ENCODE data around the gene MCM6. TPM values are rescaled to one million over a fixed set of nuclear protein-coding genes. Genes with fewer than 3 reads are reported as not detected.
"Not testable (repeated sequence)": the region's sequence is repeated elsewhere in the genome, so short reads cannot be mapped to it uniquely, and the experiment has no call there.

The MCM6 gene
- total RNA-seq, 1 experiment from 2014 or later, result 110 TPM

- H3K4me3 ChIP-seq; H3K4me1 ChIP-seq; DNase-seq; H3K36me3 ChIP-seq; H3K27me3 ChIP-seq; H3K27ac ChIP-seq; H3K9me3 ChIP-seq (replicated peaks): not testable (repeated sequence)
These were observed 12.3 kb upstream of the MCM6 start for GRCh38 chr2:135888587-135888986.

- Histone ChIP-seq H3K4me3 (no peak overlapping the region), H3K27ac (no peak overlapping the region), H3K36me3 (no peaks in the 10 kb centered on the region), H3K4me1 (no peaks in the 10 kb centered on the region), H3K9me3 (replicated peaks) (no peaks in the 10 kb centered on the region; the same call in 1 of the 2 replicates), H3K27me3 (no peaks in the 10 kb centered on the region)
- DNase-seq, result no peak
These were observed 9.5 kb upstream of the MCM6 start for GRCh38 chr2:135885709-135886108.

DNA sequence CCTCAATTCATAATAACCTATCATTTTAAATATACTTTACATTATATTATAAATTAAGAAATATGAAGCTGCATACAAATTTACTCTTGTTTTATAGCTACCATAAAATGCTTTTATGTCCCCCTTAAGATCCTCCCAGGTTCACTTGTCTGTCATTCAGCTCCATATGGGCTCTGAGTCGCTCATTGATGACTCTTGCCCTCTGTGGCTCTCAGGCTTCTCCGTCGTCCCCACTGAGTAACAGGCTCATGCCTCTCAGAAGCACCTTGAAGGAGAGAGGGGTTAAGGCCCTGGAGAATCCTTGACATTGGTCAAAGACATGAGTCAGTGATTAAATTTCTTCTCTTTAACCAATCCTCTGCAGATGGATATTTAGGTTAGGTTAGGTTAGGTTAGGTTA, 6.2 kb upstream of the MCM6 start:
- no peak for DNase-seq
- Histone ChIP-seq H3K4me1 (no peaks in the 10 kb centered on the region), H3K27ac (no peak overlapping the region), H3K9me3 (replicated peaks) (no peaks in the 10 kb centered on the region; the same call in 1 of the 2 replicates), H3K36me3 (no peaks in the 10 kb centered on the region), H3K27me3 (no peaks in the 10 kb centered on the region), H3K4me3 (no peak overlapping the region)

GRCh38 chr2:135876770-135877169, 527 bp upstream of the MCM6 start:
- Histone ChIP-seq H3K36me3 (peaks cover 13% of the 10 kb centered on the region), H3K27ac (peak overlapping the region; percentile 86; the same call in 1 of the 2 replicates)
- H3K4me1 ChIP-seq, result not testable (repeated sequence)

GRCh38 chr2:135875491-135876065, 665 bp downstream of the MCM6 start:
- H3K4me1 ChIP-seq, result peaks cover 7% of the 10 kb centered on the region
- H3K9me3 ChIP-seq (replicated peaks), result no peaks in the 10 kb centered on the region
- peaks cover 25% of the 10 kb centered on the region for H3K36me3 ChIP-seq
- H3K4me3 ChIP-seq, result peak overlapping the region; percentile 89
- no peaks in the 10 kb centered on the region for H3K27me3 ChIP-seq
- DNase-seq, result peak; percentile 63 to 74
- H3K27ac ChIP-seq, result peak overlapping the region; percentile 86

More at GRCh38 chr2:135876770-135877169, 527 bp upstream of the MCM6 start:
- peak overlapping the region; percentile 89 for H3K4me3 ChIP-seq
- H3K27me3 ChIP-seq; H3K9me3 ChIP-seq (replicated peaks); DNase-seq: not testable (repeated sequence)

- Histone ChIP-seq H3K9me3 (replicated peaks) (no peaks in the 10 kb centered on the region), H3K36me3 (peaks cover 31% of the 10 kb centered on the region), H3K27ac (no peak overlapping the region), H3K4me3 (peak overlapping the region; percentile 89), H3K27me3 (no peaks in the 10 kb centered on the region), H3K4me1 (peaks cover 7% of the 10 kb centered on the region)
- no peak for DNase-seq
These were observed 1.4 kb downstream of the MCM6 start for GRCh38 chr2:135874777-135875365.

DNA sequence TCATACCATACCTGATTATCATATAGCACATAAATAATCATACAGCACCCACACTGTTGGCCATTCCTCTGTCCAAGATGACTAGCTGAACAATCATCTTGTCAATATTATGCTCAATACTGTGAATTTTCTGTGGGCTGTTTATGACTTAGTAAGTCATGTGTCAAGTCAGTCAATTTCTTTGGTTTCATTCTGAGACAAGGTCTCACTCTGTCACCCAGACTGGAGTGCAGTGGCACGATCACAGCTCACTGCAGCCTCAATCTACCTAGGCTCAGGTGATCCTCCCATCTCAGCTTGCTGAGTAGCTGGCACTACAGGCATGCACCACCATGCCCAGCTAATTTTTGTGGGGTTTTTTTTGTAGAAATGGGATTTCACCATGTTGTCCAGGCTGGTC, 5.7 kb downstream of the MCM6 start:
- DNase-seq, result no peak
- Histone ChIP-seq H3K36me3 (peaks cover 71% of the 10 kb centered on the region), H3K27me3 (no peaks in the 10 kb centered on the region), H3K4me3 (no peak overlapping the region), H3K4me1 (peaks cover 7% of the 10 kb centered on the region), H3K9me3 (replicated peaks) (no peaks in the 10 kb centered on the region), H3K27ac (no peak overlapping the region)

- H3K27ac ChIP-seq, result no peak overlapping the region
- DNase-seq, result no peak
- no peaks in the 10 kb centered on the region for H3K27me3 ChIP-seq
- no peak overlapping the region for H3K4me3 ChIP-seq
- H3K9me3 ChIP-seq (replicated peaks), result no peaks in the 10 kb centered on the region
- peaks cover 85% of the 10 kb centered on the region for H3K36me3 ChIP-seq
- H3K4me1 ChIP-seq, result no peaks in the 10 kb centered on the region
These were observed 13.0 kb downstream of the MCM6 start for GRCh38 chr2:135863233-135863632.

GRCh38 chr2:135862718-135863117, 13.5 kb downstream of the MCM6 start:
- Histone ChIP-seq H3K27me3 (no peaks in the 10 kb centered on the region), H3K36me3 (peaks cover 85% of the 10 kb centered on the region), H3K4me3 (no peak overlapping the region), H3K4me1 (no peaks in the 10 kb centered on the region), H3K27ac (no peak overlapping the region), H3K9me3 (replicated peaks) (no peaks in the 10 kb centered on the region)
- DNase-seq, result no peak

DNA sequence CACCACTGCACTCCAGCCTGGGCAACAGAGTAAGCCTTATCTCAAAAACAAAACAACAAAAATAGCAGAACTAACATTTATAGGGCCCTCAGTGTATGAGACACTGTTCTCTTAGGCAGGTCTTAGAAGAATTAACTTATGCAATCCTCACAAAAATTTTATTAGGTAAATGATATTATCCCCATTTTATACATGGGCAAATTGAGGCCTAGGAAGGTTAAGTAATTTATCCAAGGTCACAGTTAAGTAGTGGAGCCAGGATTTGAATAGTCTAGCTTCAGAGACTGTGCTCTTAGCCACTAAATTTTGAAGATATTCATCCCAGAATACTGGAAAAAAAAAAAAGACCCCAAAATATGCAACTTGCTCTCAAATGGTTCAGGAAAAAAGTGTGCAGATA, 22.8 kb downstream of the MCM6 start:
- Histone ChIP-seq H3K4me3 (no peak overlapping the region), H3K4me1 (no peaks in the 10 kb centered on the region), H3K9me3 (replicated peaks) (no peaks in the 10 kb centered on the region), H3K36me3 (peaks cover 85% of the 10 kb centered on the region), H3K27ac (no peak overlapping the region), H3K27me3 (no peaks in the 10 kb centered on the region)
- no peak for DNase-seq

DNA sequence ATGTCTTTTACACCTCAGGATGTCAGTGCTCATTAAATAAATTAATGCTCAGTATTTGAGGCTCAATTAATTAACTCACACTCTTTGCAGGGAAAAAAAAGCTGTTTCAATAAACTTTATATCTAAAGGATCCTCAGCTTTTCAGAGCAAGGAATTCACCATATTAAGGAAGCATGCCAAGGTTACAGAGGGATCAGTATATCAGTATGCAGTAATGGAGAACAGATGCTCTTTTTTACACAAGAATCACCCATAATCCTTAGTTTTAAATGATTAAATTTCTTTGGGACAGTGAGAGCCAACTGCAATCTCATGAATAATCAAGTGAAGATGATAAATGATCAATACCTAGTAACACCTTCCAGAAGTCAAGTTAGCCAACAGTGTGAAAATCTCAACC, 24.4 kb downstream of the MCM6 start:
- no peaks in the 10 kb centered on the region for H3K27me3 ChIP-seq
- no peaks in the 10 kb centered on the region for H3K9me3 ChIP-seq (replicated peaks)
- no peak for DNase-seq
- no peak overlapping the region for H3K27ac ChIP-seq
- H3K4me1 ChIP-seq, result no peaks in the 10 kb centered on the region
- no peak overlapping the region for H3K4me3 ChIP-seq
- H3K36me3 ChIP-seq, result peaks cover 85% of the 10 kb centered on the region

DNA sequence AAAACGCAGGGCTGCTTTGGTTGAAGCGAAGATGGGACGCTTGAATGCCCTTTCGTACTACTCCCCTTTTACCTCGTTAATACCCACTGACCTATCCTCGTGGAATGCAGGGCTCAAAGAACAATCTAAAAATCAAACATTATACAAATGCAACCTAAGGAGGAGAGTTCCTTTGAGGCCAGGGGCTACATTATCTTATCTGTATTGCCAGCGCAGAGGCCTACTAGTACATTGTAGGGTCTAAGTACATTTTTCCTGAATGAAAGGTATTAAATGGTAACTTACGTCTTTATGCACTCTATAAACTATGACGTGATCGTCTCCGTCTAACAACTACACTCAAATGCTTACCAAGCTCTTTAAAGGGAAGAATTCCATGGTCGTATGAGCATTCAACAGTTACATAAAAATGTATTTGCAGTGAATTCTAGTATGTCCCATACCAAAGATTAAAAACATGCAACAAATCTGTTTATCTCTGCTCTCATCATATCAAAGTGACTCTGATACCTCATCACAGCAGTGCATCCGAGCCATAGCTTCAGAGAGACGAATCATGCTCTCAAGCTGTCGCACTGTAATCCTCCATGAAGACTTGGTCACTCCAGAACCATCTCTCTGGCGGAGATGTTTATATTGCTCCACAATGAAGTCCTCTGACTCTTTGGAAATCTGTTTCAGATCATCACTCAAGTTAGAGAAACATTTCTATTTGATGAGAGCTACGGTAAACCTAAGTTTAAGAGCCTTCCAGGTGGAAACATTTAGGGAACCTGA, 25.2 kb downstream of the MCM6 start:
- no peaks in the 10 kb centered on the region for H3K27me3 ChIP-seq
- H3K36me3 ChIP-seq, result peaks cover 86% of the 10 kb centered on the region
- no peak overlapping the region for H3K27ac ChIP-seq
- no peaks in the 10 kb centered on the region for H3K4me1 ChIP-seq
- no peak overlapping the region for H3K4me3 ChIP-seq
- no peak for DNase-seq
- H3K9me3 ChIP-seq (replicated peaks), result no peaks in the 10 kb centered on the region

DNA sequence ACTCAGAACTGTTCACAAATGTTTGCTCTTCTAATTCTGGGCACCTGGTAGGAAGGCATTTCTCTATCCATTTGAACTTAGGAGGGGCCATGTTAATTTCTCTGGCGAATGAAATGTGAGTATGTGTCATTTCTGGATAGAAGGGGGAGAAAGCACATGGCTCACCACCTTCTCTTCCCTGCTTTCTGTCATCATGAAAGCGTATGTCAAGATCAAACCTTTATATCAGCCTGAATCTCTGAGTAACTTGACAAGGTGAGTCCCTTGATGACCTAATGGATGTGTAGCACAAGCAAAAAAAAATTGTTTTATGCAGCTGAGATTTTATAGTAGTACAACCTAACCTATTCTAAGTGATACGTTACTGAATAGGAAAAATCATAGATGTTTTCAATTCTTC, 27.2 kb downstream of the MCM6 start:
- peaks cover 88% of the 10 kb centered on the region for H3K36me3 ChIP-seq
- no peak for DNase-seq
- H3K27ac ChIP-seq, result no peak overlapping the region
- H3K27me3 ChIP-seq, result no peaks in the 10 kb centered on the region
- H3K4me3 ChIP-seq, result no peak overlapping the region
- no peaks in the 10 kb centered on the region for H3K9me3 ChIP-seq (replicated peaks)
- no peaks in the 10 kb centered on the region for H3K4me1 ChIP-seq

DNA sequence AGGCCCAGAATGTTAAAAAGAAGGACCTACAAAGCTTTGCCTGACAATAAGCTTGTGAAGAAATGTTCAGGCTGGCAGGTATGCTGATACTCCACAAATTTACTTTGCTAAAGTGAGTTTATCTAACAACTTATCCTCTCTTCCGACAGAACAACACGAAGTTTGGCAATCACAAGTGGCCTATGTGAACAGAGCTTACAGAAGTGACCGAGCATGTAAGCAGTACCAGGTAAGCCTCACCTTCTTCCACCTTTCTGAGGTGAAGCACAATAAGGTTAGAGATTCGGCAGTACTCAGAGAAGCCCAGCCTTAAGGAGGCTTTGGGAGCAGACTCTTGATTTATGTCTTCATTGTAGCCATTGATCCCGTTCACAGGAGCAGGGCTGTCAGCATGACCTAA, 30.2 kb downstream of the MCM6 start:
- H3K27me3 ChIP-seq, result no peaks in the 10 kb centered on the region
- H3K36me3 ChIP-seq, result peaks cover 88% of the 10 kb centered on the region
- peaks cover 1% of the 10 kb centered on the region; the same call in 1 of the 2 replicates for H3K9me3 ChIP-seq (replicated peaks)
- no peak overlapping the region for H3K4me3 ChIP-seq
- no peaks in the 10 kb centered on the region for H3K4me1 ChIP-seq
- H3K27ac ChIP-seq, result no peak overlapping the region
- no peak for DNase-seq

- no peaks in the 10 kb centered on the region for H3K27me3 ChIP-seq
- DNase-seq, result no peak
- no peaks in the 10 kb centered on the region for H3K4me1 ChIP-seq
- H3K4me3 ChIP-seq, result no peak overlapping the region
- H3K36me3 ChIP-seq, result peaks cover 88% of the 10 kb centered on the region
- no peak overlapping the region for H3K27ac ChIP-seq
- H3K9me3 ChIP-seq (replicated peaks), result peaks cover 3% of the 10 kb centered on the region; the same call in 1 of the 2 replicates
These were observed 31.0 kb downstream of the MCM6 start for GRCh38 chr2:135845257-135845656.
